COLO668 (cell line): Measurements from ENCODE around the gene PARD3.

Source experiments
- DNase-seq: peaks from one replicate; lab custom pipeline; 2025; ENCODE audit not compliant: unreplicated experiment; lab: John Stamatoyannopoulos, UW

PARD3 gene

GRCh38 chr10:34320265-34320664 lies 494.8 kb downstream of the PARD3 start:
- DNase-seq: no peak

DNA sequence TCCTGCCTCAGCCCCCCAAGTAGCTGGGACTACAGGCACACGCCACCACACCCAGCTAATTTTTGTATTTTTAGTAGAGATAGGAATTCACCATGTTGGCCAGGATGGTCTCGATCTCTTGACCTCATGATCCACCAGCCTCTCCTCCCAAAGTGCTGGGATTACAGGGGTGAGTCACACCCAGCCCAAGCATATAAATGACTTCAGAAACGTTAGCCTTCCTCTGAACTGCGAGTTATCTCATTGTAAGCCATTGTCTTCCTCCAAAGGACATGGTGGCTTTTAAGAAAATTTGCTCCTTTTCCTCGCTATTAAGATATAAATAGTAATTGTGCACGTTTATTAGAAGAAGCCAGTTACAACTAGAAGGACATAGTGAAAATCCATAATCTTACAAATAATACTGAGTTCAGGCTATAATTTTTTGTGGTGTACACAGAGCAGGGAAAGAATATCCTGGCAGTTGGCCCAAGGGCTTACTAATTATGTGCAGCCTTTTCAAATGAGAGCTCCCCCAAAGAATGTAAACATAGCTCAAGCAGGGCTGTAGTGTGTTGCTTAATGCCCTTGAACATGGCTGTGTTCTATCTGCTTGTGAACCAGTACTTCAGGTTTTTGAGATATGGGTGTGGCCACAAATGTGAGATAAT lies 495.8 kb downstream of the PARD3 start:
- peak; percentile 40 for DNase-seq

- no peak for DNase-seq
These were observed 498.9 kb downstream of the PARD3 start for GRCh38 chr10:34316154-34316553.

GRCh38 chr10:34314457-34314856 lies 500.6 kb downstream of the PARD3 start:
- DNase-seq: no peak

- DNase-seq: no peak
These were observed 501.2 kb downstream of the PARD3 start for GRCh38 chr10:34313888-34314287.

- DNase-seq: no peak
These were observed 501.7 kb downstream of the PARD3 start for GRCh38 chr10:34313353-34313752.

- no peak for DNase-seq
These were observed 503.4 kb downstream of the PARD3 start for GRCh38 chr10:34311679-34312078.

- DNase-seq: no peak
These were observed 504.9 kb downstream of the PARD3 start for GRCh38 chr10:34310234-34310633.

GRCh38 chr10:34305189-34305588 lies 509.9 kb downstream of the PARD3 start:
- peak; percentile 7 for DNase-seq

- DNase-seq: no peak
These were observed 512.1 kb downstream of the PARD3 start for GRCh38 chr10:34303022-34303421.

GRCh38 chr10:34299105-34299611 lies 515.9 kb downstream of the PARD3 start:
- no peak for DNase-seq

- DNase-seq: no peak
These were observed 516.7 kb downstream of the PARD3 start for GRCh38 chr10:34298346-34298818.

GRCh38 chr10:34297541-34298345 lies 517.4 kb downstream of the PARD3 start:
- DNase-seq: no peak

- DNase-seq: no peak
These were observed 520.0 kb downstream of the PARD3 start for GRCh38 chr10:34295142-34295548.

DNA sequence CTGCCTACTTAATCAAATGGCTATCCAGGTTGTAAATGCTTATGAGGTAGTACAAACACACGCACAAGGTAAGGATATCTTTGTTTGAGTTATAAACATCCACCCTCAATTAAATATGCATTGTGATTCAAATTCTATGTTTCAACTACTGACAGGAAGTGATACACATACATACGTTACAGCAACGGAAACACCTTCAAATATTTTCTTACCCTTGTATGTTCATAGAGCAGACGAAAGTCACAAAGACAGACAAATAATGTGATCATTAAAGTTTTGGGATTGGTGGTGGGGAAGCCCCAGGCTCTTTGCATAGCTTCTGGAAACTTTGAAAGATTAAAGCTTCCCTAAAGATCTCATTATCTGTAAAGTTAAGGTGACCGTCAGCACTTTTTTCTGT lies 521.0 kb downstream of the PARD3 start:
- DNase-seq: no peak

DNA sequence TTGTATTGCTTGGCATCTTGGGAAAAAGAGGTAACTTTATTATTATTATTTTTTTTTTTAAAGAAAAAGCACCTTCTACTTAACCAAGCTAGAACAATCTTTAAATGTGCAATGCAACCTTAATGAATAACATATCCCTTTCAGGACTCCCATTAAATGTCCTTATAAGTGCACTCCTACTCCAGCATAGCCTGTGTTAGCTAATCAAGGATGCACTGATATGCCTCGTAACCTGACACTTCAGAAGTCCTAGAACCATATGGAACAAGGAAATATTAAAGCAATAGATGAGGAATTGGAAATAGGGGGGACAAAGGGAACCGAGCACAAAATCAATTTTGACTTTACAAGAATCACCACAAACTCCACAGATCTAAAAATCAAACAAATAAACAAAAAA lies 522.4 kb downstream of the PARD3 start:
- no peak for DNase-seq

DNA sequence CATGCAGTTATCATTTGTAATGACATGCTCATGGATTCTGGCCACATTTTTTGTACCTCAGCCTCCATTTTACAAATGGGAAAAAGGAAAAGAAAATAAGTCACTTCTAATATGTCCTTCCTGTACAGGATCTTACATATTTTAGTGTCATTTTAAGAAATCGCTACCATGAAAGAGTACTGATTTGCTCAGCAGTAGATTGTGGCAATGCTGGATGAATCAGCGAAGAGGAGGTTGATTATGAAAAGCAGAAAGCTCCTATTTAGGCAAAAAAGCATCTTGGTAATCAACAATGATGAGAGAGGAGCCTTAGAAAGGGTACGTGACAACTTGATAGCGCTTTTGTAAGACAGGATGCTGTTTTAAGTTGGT lies 522.9 kb downstream of the PARD3 start:
- DNase-seq: no peak

- no peak for DNase-seq
These were observed 523.5 kb downstream of the PARD3 start for GRCh38 chr10:34291466-34292193.

GRCh38 chr10:34290412-34291081 lies 524.5 kb downstream of the PARD3 start:
- DNase-seq: no peak

DNA sequence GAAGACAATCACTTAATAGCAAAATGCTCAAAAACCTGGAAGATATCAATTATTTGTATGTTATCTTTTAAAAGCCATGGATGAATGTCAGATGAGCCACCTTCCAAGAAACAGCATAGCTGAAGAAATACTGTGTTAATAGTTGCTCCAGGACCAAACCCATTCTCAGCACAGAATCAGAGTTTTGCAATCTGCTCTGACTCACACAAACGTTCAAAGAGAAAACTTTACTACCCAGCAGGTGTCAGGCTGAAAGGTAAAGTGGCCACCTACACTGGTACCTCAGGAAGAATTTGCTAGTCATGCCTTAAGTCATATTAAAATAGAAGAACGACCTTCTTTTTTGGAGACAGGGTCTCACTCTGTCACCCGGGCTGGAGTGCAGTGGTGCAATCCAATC lies 526.5 kb downstream of the PARD3 start:
- no peak for DNase-seq

GRCh38 chr10:34286136-34286739 lies 528.9 kb downstream of the PARD3 start:
- no peak for DNase-seq
